GM12875 (cell line): Measurements from ENCODE around the gene PEDS1.

Experiments
- H3K4me3 ChIP-seq: one replicate; pipeline ENCODE4 v1.5.1; 2011; ENCODE audit warnings: low read depth, low read length, control low read depth
- TF ChIP-seq, protein P1 (sequence below): IDR thresholded peaks from 2 replicates; pipeline ENCODE4 v1.5.1; 2011; ENCODE audit warnings: low read depth, mild to moderate bottlenecking, control low read depth, inconsistent platforms, low read length, moderate library complexity, borderline replicate concordance; ENCODE audit not compliant: insufficient read depth

Gene PEDS1

DNA sequence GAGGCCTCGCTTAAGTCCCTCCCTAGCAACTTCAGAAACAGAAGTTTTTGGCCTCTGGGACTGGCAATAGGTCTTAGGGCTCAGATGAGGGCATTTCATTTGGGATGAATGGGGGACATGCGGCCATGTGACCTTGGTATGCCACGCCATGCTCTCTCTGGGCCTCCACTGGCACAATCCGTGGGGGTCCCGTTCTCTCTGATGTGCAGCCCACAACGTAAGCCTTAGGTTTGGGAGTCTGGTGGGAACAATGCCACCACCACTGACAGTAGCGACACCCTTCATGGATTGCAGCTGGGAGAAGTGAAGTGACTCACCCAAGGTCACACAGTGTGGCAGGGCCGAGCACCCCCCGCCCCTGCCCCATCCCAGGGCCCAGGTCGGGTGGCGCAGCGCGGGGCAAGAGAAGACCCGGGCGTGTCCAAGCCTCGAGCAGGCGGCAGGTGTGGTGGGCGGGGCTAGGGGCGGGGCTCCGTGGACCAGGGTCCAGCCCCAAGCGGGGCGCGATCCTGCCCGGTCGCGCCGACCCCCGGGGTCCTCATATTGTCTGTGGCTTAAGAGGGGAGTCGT lies 36.2 kb upstream of the PEDS1 start:
- TF ChIP-seq, protein P1, sequence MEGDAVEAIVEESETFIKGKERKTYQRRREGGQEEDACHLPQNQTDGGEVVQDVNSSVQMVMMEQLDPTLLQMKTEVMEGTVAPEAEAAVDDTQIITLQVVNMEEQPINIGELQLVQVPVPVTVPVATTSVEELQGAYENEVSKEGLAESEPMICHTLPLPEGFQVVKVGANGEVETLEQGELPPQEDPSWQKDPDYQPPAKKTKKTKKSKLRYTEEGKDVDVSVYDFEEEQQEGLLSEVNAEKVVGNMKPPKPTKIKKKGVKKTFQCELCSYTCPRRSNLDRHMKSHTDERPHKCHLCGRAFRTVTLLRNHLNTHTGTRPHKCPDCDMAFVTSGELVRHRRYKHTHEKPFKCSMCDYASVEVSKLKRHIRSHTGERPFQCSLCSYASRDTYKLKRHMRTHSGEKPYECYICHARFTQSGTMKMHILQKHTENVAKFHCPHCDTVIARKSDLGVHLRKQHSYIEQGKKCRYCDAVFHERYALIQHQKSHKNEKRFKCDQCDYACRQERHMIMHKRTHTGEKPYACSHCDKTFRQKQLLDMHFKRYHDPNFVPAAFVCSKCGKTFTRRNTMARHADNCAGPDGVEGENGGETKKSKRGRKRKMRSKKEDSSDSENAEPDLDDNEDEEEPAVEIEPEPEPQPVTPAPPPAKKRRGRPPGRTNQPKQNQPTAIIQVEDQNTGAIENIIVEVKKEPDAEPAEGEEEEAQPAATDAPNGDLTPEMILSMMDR = no peak
- H3K4me3 ChIP-seq = no peak overlapping the region

DNA sequence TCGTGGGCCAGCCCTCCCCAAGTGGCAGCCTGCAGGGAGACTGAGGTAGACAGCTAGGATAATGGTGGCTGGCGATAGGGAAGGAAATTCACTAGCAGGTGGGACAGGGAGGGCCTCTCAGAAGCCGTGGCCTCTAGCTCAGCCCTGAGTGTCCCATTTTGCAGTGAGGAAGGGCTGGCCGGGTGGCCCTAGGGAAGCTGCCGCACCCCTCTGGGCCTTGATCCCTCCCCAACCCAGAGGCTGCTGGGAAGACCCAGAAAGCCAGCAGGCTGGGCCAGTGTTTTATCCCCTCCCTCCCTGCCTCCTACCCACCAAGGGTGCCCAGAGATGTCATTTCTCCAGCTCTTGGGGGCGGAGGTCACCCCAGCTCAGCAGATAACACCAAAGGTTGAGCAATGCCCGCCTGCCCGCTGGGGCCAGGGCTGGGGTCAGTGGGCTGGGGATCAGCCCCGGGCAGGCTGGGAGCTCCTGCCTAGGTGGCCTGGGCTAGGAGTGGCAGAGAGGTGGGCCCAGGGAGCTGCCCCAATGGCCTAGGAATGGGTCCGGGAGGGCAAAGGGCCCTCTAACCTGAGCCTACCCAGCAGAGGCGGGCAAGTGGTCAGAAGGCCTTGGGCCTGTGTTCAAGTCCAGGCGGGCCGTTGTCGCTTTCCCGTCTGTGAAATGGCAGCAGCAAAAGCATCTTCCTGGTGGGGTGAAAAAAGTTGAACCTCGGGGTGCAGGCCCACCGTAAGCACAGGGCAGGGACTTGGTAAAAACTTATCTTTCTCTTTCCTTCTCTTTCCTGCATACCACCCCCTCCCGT lies 35.6 kb upstream of the PEDS1 start:
- no peak overlapping the region for H3K4me3 ChIP-seq
- TF ChIP-seq, protein P1 = no peak

DNA sequence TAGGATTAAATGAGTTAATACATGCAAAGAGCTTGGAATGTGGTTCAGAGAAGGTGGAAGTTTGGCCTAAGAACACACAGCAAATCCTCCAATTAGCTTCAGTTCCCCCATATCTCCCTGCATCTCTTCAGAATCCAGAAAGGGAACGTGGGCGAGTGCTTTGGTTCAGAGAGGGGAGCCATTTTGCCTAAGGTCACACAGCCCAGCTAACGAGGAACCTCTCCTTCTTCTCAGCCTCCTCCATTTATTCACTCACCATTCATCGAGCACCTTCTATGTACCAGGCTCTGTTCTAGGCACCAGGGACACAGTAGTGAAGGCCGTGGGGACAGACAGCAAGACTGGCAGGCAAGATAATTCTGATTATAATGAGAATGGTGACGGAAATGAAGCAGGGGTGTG lies 34.8 kb upstream of the PEDS1 start:
- H3K4me3 ChIP-seq = no peak overlapping the region
- TF ChIP-seq, protein P1 = no peak

DNA sequence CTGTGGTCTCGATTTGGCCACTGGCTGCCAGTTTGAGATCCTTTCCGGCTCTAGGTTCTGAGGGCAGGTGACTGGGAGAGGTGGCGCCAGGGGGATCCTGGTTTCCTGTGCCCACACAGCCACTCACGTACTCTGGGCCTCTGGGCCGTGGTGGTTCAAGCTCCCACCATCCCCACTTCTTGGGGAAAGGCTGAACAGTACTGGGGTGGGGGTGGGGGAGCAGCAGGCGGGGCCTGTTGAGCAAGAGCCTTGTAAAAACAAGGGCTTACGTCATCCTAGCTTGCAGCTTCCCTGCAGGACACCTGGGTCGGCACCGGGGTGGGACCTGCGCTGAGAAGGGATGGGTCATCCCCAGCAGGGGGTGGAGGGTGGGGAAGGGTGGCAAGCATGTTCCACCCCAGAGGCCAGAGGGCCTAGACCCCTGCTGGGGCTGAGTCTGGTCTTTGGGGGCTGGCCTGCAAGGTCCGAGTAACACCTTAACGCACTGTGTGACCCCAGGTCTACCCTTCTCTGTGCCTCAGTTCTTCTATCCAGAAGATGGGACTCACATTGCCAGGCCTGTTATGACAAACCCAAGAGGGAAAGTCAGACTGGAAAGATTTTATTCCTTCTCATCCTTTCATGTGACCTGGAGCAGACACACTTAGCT lies 34.0 kb upstream of the PEDS1 start:
- H3K4me3 ChIP-seq = no peak overlapping the region
- TF ChIP-seq, protein P1 = no peak

DNA sequence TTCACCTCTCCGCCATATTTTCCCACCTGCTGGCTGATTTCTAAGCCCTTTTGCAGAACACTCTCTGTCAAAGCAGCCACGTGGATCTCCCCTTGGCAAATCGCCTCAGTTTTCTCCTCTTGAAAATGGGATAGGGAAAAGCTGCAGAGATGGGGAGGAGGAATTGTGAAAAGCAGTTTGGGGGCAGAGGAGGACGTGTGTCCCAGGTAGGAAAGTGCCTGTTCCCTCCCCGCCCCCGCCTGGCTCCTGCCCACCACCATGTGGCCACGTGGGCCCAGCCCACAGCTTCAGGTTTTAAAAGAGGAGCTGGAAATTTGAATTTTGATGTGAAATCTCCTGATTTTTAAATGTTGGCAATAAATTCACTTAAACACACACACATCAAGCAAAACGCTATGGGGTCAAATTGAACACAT lies 33.5 kb upstream of the PEDS1 start:
- no peak overlapping the region for H3K4me3 ChIP-seq

DNA sequence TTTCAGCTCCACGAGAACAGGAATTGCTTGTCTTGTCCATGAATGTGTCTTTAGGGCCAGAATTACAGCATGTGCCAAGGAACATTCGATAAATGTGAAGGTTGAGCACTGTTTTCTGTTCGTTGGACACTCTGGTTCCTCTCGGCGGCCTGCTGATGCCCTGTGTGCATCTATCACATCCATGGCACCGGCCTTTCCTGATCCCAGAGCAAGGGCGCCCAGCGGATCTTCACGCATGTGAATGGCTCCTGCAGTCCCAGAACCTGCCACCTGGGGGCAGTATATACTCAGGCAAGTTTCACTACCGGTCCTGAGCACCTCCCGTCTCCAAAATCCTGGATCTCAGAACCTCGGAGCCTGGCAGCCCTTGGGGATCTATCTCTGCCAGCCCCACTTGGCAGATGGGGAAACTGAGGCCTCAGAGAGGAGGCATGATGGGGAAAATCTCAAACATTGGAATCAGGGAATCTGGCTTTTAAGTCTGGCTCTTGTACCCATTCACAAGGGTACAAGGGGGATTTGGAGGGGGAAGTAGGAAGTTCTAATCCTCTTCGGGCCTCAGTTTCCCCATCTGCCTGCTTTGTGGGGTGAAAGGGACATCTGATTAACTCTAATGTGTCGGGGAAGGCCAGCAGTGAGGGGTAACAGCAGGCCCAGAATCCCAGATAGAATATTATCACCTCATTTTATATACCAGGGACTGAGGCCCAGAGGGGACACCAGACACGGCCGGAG lies 32.8 kb upstream of the PEDS1 start:
- TF ChIP-seq, protein P1 = peak; percentile 87
- no peak overlapping the region for H3K4me3 ChIP-seq

More for the DNA sequence above, 33.5 kb upstream of the PEDS1 start:
- TF ChIP-seq, protein P1 = no peak
